Endometrium (tissue), 2 donors: ENCODE measurements around the gene VWA8.
A peak's percentile ranks its signal among the peaks of the same experiment; 100 is the strongest.
"Not testable (repeated sequence)": the region's sequence is repeated elsewhere in the genome, so short reads cannot be mapped to it uniquely, and the experiment has no call there.

Source experiments
- FAIRE-seq: peaks from 2 replicates; lab custom pipeline; 2012; peaks lifted over from hg19 to GRCh38; lab: Jason Lieb, UNC
- donor health status: control.
- donor health status: control.

VWA8 gene

DNA sequence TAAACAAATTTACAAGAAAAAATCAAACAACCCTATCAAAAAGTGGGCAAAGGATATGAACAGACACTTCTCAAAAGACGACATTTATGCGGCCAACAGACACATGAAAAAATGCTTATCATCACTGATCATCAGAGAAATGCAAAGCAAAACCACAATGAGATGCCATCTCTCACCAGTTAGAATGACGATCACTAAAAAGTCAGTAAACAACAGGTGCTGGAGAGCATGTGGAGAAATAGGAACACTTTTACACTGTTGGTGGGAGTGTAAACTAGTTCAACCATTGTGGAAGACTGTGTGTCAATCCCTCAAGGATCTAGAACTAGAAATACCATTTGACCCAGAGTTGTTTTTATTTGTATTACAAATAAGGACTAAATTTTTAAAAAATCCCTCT lies 215.4 kb downstream of the VWA8 start:
- not testable (repeated sequence) for FAIRE-seq

DNA sequence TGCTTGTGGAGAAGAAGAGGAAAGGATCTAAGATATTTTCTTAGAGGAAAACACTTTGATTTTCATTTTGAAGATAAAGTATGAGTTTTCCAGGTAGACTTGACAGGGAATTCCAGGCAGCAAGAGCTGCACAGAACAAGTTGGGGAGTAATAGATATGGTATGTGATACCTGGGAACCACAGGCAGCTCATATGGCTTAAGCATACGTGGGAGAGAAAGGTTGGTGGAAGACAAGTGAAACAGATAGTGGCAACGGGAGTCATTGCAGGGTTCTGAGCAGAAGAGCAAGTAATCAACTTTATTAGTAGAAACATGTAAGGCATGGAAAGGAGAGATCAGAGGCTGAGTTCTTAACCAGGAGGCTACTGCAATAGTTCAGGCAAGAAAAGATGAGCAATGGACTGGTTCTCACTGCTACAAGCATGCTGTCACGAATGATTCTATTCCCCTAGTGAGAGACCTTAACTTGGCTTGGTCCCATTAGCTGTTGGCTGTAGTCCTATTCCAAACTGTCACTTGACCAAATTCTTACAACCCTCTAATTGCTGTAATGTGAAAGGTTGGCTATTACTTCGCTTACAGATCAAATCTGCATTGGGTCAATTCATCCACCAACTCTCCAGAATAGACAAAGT lies 217.9 kb downstream of the VWA8 start:
- FAIRE-seq = no peak

DNA sequence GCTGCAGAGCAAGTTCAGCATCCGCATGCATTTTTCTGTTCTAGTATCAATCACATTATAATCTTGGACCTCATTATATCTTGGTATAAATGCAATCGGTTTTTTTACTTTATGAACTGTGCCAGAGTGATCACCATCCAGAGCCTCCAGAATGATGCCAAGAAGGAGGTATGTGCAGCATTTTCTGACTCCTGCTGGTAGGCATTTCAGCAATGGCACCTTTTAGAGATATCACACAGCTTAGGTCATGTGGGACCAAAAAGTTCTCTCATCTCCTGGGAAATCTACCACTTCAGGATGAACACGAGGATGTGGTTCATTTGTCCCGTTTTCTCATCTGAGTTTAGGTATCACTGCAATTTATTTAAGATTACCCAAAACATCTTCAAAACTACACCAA lies 220.4 kb downstream of the VWA8 start:
- no peak for FAIRE-seq

DNA sequence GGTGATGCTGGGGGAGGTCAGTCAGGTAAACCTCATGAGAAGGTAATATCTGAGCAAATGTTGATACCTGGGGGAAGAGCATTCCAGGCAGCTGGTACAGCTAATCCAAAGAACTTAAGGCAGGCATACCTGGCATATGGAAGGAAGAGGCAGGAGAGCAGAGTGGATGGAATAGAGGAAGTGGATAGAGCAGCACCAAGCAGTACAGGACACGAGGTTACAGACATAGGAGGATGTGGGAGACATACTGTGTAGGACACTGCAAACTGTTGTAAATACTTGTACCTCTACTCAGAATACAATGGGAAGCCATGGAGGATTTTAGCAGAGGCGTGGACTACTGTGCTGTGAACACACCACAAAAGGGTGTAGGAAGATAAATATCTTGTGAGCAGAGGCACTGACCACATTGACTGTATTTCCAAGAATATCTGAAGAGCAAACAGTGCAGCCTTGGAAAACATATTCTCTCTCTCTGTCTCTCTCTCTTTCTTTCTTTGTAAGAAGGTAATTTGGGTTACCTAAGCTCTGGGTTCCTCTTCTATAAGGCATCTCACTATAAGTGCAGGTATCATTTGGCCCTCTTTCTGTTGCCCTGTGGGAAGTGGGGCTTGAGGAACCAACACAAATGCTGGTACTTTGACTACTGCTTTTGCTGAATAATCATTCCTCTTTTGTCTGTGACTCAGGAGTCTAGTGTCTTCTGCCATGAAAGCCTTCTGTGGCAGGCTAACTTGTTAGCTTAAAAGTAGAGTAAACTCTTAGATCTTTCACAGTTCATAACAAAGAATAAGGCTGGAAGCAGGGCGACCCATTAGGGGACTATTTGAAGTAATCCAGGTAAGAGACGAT lies 238.0 kb downstream of the VWA8 start:
- FAIRE-seq = no peak

DNA sequence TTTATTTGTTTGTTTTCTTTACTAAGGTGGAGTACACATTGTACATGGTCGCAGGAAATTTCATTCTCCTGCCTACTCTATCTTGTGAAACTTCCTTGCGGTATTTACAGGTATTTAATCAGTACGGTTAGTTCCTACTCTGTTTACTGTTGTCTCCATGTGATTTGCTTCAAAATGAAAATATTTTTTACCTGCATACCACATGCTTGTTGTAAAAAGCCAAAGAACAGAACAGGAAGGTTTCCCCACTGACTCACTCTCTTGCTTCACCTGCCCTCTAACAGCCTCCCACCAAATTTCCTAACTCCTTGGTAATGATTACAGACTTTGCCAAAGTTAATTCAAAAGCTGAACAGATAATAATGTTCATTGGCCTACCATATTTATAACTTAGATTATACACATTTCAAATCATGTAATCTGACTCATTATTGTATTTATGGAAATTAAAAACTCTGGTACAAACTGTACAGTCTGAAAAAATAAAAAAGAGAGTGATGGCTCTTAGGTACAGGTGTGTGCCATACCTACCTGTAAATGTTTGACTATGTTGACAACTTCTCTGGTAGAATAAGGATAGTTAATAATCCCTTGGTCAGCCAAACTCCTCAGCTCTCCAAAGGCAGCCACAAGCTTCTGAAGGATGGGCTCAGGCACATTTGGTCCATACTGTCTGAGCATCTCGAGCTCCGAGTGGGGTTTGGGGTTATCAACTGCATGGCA lies 239.9 kb downstream of the VWA8 start:
- no peak for FAIRE-seq

DNA sequence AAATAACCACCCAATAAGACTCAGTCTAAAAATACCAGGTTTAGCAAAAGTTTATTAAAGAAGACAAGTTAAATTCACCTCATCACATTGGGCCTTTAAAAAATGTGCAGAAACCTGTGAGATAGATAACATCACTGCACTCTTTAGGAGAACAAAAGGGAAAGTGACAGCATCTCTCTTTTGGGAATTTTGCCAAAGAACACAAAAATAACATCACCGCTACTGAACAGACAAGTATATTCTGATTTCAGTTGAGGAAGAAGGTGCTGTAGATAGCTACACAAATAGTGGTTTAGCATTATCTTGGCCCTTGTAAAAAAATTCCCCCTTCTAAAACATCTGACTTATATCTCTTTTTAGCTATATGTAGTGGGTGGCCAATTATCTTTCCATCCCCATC lies 244.7 kb downstream of the VWA8 start:
- FAIRE-seq = no peak

DNA sequence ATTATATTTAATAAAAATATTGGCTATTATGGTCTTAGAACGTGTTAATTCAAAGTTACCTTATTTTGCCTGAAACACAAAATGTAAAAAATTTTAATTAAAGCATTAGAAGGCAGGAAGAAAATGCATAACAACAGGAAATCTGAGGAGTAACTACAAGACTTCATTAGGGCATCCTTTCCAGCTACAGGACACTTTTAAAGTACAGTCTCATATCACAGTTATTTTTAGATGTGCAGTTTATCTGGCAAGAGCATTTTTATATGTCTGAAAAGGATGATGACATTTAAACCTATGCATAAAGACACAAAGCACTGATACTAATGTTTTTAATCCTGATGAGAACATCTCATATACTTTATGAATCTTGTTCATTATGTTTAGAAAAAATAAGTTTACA lies 247.5 kb downstream of the VWA8 start:
- FAIRE-seq = no peak

DNA sequence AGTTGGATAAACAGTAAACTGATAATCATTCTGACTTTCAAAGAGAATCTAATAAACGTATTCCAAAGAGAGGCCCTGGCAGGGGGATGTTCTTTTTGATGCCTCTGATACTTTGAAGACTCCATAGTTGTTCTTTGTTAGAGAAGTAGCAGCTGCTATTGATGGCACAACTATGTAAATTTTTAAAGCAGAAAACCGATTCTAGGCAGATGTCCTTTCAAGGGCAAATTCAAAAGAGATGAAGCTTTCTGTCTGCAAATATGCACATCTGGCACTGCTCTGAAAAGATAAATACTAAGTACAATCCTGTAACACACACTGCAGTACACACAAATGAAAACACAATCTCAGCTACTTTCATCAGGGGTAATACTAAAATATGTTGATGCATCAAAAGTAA lies 250.1 kb downstream of the VWA8 start:
- FAIRE-seq = no peak

DNA sequence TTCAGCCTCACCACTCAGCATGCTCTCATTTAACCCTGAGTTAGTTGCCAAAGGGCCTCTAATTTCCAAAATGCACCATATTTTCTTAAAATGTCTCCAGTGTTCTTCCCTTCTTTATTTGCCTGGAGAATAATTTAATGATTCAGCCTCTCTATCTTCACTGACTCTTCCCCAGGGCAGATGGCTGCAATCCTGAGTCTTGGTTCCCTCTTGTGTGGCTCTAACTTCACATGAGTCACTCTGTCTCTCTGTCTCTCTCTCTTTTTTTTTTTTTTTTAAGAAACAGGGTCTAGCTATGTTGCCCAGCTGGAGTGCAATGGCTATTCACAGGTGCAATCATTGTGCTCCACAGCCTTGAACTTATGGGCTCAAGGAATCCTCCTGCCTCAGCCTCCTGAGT lies 251.4 kb downstream of the VWA8 start:
- no peak for FAIRE-seq

DNA sequence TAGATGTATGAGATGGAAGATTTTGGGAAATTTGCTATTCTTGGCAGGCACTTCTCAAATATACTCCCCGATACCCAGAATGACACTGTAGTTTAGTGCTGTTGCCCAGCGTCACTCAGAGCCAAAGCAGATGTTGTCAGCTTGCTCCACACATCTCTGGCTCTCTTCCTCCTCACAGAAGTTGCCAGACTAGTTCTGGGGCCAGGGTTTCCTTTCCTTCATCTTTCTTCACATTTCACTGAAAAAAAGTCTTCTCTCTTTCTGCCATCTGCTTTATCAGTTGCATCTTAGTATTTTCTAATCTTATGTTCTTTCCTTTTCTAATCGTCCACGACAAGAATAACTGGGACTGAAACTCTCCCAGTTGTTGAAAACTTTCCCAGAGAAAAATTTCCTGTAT lies 252.2 kb downstream of the VWA8 start:
- no peak for FAIRE-seq

DNA sequence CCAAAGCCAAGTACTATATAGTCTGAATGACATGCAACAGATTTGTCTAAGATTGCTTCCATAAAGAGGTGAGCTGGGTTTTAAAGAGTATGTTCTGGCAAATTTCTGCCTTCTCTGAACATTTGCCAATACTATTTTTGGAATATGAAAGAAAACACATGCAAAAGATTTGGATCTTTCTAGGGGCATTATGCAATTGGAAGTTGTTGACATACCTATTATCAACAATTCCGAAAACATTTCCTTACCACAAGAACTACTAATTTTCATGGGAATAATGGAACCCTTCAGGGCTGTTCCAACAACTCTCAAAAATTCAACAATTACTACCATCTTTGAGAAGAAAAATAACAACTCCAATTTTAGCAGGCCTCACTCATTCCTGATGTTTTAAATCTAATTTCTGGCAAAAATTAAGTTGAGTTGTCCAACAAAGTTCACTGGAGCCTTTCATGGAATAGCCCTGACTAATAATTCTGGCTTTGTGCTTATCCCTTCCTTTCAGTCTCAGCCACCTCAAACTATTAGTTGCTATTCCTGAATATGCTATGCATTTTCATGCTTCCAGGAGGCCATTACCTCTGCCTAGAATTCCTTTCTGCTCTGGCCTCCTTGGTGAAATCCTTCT lies 253.6 kb downstream of the VWA8 start:
- peak; percentile 82 for FAIRE-seq

DNA sequence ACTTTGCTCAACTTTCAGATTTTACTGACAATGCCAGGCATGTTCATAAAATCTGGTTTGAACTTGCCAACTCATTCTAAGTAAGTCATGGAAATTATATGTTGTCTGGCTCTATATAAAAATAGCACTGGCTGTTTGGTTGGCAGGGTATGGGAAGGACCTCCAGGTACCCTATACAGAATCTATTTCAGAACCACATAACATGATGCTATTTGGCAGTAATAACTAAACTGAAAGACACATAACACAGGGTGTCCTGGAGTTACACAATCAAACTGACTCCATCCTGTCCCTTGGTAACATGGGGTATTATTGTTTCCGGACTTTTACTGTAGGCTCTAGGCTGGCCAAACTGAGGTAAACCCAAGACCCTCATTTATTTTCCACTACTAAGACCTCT lies 254.8 kb downstream of the VWA8 start:
- no peak for FAIRE-seq

DNA sequence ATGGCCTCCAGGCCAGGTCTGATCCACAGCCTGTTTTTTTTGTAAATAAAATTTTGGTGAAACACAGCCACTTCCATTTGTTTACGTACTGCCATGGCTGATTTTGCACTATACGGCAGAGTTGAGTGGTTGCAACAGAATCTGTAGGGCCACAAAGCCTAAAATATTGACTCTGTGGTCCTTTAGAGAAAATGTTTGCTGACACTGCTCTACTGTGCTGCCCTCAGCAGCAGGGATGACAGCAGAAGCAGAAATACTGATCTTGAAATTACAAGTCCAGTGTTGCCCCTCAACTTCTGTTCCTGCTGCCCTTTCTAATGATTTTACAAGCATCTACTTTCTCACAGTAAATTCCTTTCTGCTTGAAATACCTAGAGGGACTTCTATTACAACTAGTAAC lies 258.4 kb downstream of the VWA8 start:
- FAIRE-seq = no peak

DNA sequence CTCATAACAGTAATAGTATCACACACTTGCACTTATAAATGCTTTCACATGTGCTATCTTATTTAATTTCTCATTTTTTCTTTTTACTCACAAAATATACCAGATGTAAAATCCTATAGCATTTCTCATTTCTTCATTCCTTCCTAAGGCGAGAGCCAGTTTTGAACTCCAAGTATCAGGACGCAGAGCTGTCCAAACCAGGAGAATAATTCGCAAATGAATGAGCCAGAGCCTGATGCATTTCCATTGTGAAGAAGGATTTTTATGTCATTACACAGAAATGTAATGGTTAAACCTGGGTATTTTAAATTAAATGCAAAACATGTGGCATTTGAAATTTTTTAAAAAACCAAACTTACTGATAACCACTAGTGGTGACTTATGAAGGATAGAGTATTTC lies 259.2 kb downstream of the VWA8 start:
- no peak for FAIRE-seq

DNA sequence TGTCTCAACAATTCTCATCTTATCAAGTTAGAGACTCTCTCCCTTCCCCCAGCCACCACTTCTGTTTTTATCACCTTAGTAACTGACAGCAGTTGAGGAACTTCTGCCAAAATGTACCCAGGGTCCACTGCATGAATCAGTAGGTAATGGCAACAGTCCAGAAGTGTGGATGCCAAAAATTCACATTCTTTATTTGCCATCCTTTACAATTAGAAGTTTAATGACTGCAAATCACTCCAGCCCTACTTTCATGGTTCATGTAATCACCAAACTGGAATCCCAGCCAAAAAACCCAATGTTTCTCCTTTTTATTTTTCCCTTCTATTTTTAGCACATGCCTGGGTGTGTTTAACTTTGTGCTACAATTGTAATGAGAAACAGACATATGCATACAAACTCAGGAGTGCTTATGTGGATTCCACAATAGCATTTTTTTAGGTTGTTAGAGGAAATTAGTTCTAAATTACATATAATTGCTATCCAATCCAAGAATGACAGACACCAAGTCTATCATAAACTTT lies 260.1 kb downstream of the VWA8 start:
- peak; percentile 92 for FAIRE-seq

DNA sequence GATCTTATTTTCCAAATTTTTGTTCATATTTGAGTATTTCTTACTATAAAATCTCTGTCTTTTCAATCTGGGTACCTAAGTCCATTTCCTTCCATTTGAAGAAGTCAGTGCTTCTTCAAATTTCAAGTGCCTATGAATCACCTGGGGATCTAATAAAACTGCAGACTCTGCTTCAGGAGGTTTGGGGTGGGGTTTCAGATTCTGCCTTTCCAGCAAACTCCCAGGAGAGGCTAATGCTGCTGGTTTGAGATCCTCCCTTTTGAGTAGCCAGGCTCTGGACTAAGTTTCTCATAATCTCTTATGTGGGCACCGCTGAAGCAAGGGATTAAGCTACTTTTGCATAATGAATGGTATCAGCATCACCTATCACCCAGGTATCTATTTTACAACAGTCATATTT lies 261.1 kb downstream of the VWA8 start:
- no peak for FAIRE-seq

DNA sequence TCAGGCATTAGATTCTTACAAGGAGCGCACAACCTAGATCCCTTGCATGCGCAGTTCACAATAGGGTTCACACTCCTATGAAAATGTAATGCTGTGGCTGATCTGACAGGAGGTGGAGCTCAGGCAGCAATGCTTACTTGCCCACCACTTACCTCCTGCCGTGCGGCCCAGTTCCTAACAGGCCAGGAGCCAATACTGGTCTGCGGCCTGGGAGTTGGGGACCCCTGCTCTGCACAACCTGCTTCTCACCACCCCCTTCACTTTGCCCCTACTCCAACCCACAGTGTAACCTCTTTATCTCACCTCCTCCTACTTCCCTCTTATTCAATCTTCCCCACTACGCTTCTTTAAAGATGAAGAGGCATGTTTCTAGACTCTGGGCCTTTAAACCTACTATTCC lies 263.3 kb downstream of the VWA8 start:
- FAIRE-seq = no peak

DNA sequence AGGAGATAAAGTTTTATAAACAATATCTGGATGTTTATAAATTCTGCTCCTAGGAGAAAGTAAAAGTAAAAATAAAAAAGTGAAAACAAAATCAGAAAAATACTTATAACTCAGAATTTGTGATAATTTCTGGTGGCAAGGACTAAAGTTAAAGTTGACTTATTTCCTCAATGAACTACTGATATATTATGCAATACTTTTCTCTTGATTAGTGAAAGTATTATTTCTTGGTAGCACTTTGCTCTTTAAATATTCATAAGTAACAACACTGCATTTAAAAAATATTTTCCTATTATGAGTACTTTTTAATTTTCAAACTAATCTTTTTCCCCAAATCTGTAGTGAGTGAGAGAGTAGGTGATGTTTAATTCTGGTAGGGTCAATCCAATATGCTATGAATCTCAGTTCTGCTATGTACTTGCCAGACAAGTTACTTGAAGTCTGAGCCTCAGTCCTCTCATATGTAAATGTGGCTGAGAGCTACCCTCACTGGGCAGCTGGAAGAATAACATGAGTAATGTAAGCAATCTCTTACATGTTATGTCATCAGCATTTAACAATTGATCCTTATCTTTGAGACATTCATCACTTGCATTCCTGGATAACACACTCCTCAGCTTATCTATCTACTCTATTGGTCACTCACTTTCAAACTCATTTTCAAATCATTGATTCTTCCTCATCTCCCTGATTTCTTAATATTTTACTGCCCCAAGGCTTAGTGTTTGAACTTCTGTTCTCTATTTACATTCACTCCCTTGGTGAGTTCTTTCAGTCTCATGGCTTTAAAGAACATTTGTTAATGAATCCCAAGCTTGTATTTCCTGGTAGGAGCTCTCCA lies 264.5 kb downstream of the VWA8 start:
- peak; percentile 8 for FAIRE-seq

DNA sequence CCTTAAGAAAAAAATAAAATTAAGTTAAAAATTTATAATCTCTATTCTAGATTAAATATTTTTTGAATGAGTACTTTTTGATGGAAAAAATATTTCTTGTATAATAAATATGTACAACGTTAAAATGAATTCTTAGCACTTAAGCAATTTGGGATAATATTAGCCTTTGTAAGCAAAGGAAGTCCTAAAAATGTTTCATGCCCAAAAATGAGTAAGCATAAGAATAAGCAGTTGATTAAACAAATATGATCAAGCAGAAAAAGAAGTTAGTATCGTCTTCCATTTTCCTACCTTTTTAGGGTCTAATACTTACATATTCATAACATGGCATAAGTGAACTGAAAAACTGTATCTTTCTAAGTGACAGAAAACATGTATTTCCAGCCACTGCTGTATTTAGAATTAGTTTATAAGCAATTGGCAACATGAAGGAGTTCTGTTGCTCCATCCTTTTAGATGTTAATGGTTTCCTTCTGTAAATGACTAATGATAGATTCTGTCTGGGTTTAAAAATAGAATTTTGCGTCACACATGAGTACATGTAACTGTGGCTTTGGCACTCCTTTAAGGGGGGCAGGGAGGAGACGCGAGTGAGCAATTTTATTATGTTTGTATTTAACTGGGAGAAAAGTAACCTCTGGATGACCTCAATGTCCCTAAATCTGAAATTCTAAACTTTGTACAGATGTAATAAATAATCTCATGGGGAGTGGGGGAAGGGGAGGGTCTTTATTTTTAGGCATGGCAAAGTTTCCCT lies 266.2 kb downstream of the VWA8 start:
- FAIRE-seq = peak; percentile 93

DNA sequence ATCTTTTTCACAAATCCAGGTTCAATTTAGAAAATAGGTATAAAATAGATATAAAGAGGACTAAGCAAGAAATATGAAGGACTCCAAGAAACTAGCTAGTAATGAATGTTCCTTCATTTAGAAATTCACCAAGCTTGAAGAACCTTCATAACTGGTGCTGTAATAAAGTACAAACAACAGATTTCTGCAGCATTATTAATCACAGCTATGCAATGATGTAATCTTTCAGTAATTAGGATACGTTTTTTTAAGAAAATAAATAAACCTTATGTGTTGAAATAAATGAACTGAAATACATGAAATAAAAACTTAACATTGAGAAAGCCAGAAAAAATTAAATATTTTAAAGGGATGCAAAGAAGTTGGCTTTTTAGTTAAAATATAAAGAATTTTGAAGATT lies 267.5 kb downstream of the VWA8 start:
- FAIRE-seq = peak; percentile 39

DNA sequence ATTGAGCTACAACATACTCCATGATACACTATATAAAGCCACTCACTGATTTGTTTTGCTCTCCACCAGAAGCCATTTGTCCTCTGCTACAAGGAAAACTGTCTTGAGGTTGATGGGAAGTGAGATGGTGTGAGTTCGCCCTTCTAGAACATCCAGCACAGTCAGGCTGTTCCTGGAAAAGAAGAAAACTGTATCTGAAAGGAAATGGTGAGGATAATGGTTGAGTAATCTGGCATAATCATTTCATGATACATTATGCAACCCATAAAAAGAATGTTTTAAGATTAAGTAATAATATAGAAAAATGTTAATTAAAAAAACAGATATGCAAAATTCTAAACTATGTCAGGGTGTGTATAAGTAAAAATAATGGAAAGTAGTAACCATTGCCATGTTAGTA lies 269.6 kb downstream of the VWA8 start:
- FAIRE-seq = peak; percentile 29
